IPS-18c (cell line): ENCODE measurements around the gene WDFY2.
"Not testable (repeated sequence)": the region's sequence is repeated elsewhere in the genome, so short reads cannot be mapped to it uniquely, and the experiment has no call there.

ENCODE experiments used
- H3K4me3 ChIP-seq: 2 replicates; pipeline ENCODE4 v1.7.0; 2013; ENCODE audit warnings: low read depth, mild to moderate bottlenecking, low read length, moderate library complexity; ENCODE audit not compliant: insufficient read depth
- H3K9me3 ChIP-seq: one replicate; pipeline ENCODE4 v1.6.1; 2013; ENCODE audit warnings: mild to moderate bottlenecking, low read length, moderate library complexity; ENCODE audit not compliant: control insufficient read depth, insufficient read depth

Gene WDFY2

GRCh38 chr13:51668580-51669195, 84.4 kb downstream of the WDFY2 start:
- Histone ChIP-seq H3K9me3 (no peaks in the 10 kb centered on the region), H3K4me3 (no peak overlapping the region)

- Histone ChIP-seq H3K4me3 (no peak overlapping the region), H3K9me3 (no peaks in the 10 kb centered on the region)
Observed at GRCh38 chr13:51673165-51673564, 88.9 kb downstream of the WDFY2 start.

DNA sequence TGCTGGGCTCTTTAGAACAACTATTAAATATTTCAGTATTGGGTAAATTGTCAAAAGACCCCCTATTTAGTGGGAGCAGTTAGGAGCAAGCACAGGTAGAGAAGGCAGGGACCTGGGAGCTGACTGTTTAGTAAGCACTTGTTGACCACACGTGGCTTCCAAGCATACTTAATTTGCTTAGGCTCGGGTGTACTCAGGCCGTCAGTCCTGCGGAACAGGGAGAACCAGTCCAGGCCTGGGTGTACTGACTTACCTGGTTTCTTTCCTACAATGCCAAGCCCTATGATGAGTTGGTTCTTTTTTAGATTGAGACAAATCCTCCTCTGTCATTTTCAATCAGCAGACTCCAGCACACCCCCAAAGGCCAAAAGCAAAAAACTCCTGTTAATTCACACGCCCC, 90.0 kb downstream of the WDFY2 start:
- Histone ChIP-seq H3K9me3 (no peaks in the 10 kb centered on the region), H3K4me3 (no peak overlapping the region)

DNA sequence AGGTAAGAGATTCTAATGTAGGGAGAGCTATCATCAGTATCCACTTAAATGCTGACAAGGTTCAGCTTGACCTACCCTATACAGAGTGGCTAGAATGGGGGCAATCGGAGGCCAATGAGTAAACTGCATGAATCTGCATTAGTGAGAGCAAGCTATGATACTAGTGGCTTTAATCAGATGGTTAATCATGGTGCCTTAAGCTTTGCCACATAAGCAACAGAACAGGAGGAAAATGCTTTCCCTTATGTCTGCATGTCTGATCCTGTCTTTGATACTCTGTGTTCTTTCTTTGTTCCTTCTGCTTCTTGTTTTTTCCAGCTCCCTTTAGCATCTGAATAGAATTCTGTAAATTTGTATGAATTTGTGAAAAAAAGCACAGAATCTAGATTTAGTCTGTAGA, 91.1 kb downstream of the WDFY2 start:
- H3K4me3 ChIP-seq: no peak overlapping the region
- no peaks in the 10 kb centered on the region for H3K9me3 ChIP-seq

GRCh38 chr13:51675877-51676276, 91.6 kb downstream of the WDFY2 start:
- Histone ChIP-seq H3K9me3 (no peaks in the 10 kb centered on the region), H3K4me3 (no peak overlapping the region)

DNA sequence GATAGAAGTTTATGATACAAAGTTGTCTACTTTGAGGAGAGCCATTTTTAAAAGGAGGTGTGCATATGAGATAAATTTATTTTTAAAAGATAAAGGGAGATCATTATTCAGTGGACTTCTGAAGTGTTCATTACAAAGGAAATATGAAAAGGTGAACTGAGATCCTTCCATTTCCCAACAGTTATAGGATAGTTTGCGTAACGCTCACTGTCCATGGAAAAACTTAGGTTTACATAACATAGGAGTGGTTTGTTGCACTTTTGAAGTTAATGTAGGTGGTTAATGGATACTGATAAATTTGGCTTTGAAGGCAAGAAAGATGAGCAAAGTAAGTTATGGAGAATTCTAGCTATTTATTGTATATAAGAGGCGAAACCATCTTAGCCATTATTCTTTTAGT, 92.5 kb downstream of the WDFY2 start:
- H3K4me3 ChIP-seq: no peak overlapping the region
- no peaks in the 10 kb centered on the region for H3K9me3 ChIP-seq

GRCh38 chr13:51678420-51678819, 94.2 kb downstream of the WDFY2 start:
- H3K4me3 ChIP-seq: no peak overlapping the region

GRCh38 chr13:51679616-51680015, 95.4 kb downstream of the WDFY2 start:
- Histone ChIP-seq H3K9me3 (no peaks in the 10 kb centered on the region), H3K4me3 (no peak overlapping the region)

More at GRCh38 chr13:51678420-51678819, 94.2 kb downstream of the WDFY2 start:
- no peaks in the 10 kb centered on the region for H3K9me3 ChIP-seq

DNA sequence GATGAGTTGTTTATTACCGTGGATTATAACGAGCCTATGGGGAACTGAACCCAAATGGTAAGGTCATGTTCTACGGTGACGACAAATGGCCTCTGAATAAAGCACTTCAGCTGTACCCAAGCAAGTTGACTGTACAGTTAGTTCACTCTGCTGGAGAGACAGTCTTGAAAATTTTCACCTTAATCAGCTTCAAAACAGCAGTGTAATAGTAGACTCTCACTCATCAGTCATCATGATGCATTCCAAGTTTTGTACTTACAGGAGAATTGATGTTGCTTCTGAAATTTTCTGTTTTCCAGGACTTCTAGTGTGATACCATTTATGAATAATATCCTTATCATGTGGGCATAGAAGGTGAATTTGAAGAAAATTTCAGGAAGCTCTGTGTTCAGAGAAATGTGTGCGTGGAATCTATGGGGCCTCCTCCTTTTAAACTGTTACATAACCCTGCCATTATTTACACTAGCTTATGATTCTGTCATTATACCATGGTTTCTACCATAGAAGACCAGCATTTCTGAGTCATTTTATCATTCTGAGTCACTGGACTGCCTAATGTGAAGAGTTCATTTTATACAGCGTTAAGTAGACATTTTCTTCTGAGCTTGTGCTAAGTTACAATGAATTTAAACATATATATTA, 96.9 kb downstream of the WDFY2 start:
- Histone ChIP-seq H3K9me3 (no peaks in the 10 kb centered on the region), H3K4me3 (no peak overlapping the region)

DNA sequence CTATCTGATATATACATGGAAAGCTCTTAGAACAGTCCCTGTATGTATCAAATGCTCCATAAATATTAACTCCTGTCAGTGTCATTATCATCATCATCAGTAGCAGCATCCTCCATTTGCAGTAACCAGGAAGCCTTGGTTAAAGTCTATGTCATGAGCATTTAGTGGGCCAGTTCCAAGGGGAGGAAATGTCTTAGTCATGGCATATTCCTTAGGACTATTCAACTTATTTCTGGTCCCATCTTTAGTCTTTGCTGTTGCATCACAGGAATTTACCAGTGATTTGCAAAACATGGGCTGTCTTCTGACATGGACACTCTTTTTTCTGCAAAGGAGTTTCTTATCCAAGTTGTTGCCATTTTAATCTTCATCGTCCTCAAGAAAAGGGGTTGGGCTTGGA, 98.4 kb downstream of the WDFY2 start:
- Histone ChIP-seq H3K9me3 (no peaks in the 10 kb centered on the region), H3K4me3 (no peak overlapping the region)

- Histone ChIP-seq H3K9me3 (no peaks in the 10 kb centered on the region), H3K4me3 (no peak overlapping the region)
Observed at GRCh38 chr13:51683597-51683996, 99.3 kb downstream of the WDFY2 start.

- no peaks in the 10 kb centered on the region for H3K9me3 ChIP-seq
- no peak overlapping the region for H3K4me3 ChIP-seq
Observed at GRCh38 chr13:51684076-51684475, 99.8 kb downstream of the WDFY2 start.

- H3K4me3 ChIP-seq: no peak overlapping the region
- no peaks in the 10 kb centered on the region for H3K9me3 ChIP-seq
Observed at GRCh38 chr13:51687947-51688714, 103.9 kb downstream of the WDFY2 start.

DNA sequence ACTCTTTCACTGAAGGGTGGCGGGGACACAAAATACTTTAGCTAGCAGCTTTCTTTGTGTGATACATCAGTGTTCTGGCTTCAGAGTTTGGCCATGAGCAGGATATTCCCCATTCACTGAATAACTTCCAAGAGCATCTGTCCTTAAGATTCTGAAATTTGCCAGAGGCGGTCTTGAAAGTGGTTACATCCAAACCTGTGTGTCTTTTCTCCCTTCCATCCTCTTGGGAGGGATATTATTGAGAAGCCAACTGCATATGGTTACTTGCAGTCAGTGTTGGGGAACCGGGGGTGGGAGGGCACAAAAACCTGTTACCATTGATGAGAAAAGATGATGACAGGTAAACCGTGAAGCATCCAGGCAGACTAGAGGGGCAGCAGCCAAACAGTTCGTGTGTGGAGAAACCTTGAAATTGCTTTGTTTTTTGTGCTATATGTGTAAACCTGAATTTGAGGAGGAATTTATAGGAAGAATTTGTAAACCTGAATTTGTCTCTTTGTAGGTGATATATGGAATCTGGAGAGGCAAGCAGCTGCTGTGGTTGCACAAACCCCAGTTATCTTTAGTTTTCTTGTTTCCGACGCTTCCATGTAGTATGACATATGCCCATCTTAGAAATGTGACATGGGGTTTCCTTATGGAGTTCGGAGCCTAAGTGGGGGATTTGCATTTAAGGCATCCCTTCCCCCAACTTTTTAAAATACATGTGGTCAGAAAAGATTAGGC, 104.8 kb downstream of the WDFY2 start:
- no peak overlapping the region for H3K4me3 ChIP-seq
- no peaks in the 10 kb centered on the region for H3K9me3 ChIP-seq

GRCh38 chr13:51689663-51689996, 105.4 kb downstream of the WDFY2 start:
- Histone ChIP-seq H3K4me3 (no peak overlapping the region), H3K9me3 (no peaks in the 10 kb centered on the region)

- H3K9me3 ChIP-seq, H3K4me3 ChIP-seq: not testable (repeated sequence)
Observed at GRCh38 chr13:51695677-51696076, 111.4 kb downstream of the WDFY2 start.

DNA sequence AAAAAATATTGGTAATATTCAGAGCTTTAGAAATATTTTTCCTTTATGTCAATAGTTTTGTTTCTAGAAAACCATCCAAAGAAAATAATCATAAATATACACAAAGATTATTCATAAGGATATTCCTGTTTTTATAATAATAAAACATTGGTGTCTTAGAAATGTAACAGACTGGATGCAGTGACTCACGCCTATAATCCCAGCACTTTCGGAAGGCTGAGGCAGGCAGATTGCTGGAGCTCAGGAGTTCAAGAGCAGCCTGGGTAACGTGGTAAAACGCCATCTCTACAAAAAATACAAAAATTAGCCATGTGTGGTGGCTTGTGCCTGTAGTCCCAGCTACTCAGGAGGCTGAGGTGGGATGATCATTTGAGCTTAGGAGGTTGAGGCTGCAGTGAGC, 112.9 kb downstream of the WDFY2 start:
- H3K4me3 ChIP-seq: no peak overlapping the region
- peaks cover 4% of the 10 kb centered on the region for H3K9me3 ChIP-seq

GRCh38 chr13:51697855-51698254, 113.6 kb downstream of the WDFY2 start:
- H3K4me3 ChIP-seq: no peak overlapping the region
- H3K9me3 ChIP-seq: peaks cover 4% of the 10 kb centered on the region
